Esophagus muscularis mucosa (tissue), 3 donors: ENCODE measurements around the gene DOCK2.

Experiments
- CTCF ChIP-seq, 3 experiments: fragments of 200-600 bp in 2 of 3; fragments of 450-650 bp in 1 of 3; sonication (generic) in 2 of 3; IDR thresholded peaks; one replicate each; pipeline ENCODE4 v1.5.1; 2017 to 2019; ENCODE audit warnings: antibody characterized with exemption in 3 of 3, mild to moderate bottlenecking in 2 of 3, moderate library complexity in 1 of 3
- POLR2A ChIP-seq: fragments of 450-650 bp; IDR thresholded peaks from one replicate; pipeline ENCODE4 v1.6.1; 2017; ENCODE audit warnings: antibody characterized with exemption, moderate library complexity, mild to moderate bottlenecking, low read depth

- TF ChIP-seq CTCF (IDR thresholded peaks at IDR 0.05) = no peak
- TF ChIP-seq POLR2A = no peak
These were observed 470.6 kb downstream of the DOCK2 start for GRCh38 chr5:170107674-170108073.
